HFFc6 (cell line): ENCODE results near the gene SGMS1. TPM values are rescaled to one million over a fixed set of nuclear protein-coding genes. Genes with fewer than 3 reads are reported as not detected.

Source experiments
- DNase-seq: peaks from one replicate; pipeline ENCODE4 v3.0.0-alpha.2; 2018
- H3K27ac Mint-ChIP-seq: 2 replicates; pipeline ENCODE4 v1.8.0; 2020; ENCODE audit warnings: mild to moderate bottlenecking, mixed read lengths
- H3K27me3 Mint-ChIP-seq: 2 replicates; pipeline ENCODE4 v1.8.0; 2021; ENCODE audit warnings: mild to moderate bottlenecking, moderate library complexity, mixed read lengths; ENCODE audit not compliant: insufficient read depth
- H3K36me3 Mint-ChIP-seq: 2 replicates; pipeline ENCODE4 v1.8.0; 2021; ENCODE audit warnings: low read depth, mixed read lengths
- H3K4me1 Mint-ChIP-seq: 2 replicates; pipeline ENCODE4 v1.8.0; 2020; ENCODE audit warnings: low read depth, mixed read lengths
- H3K4me3 Mint-ChIP-seq: 2 replicates; pipeline ENCODE4 v1.8.0; 2020; ENCODE audit warnings: mild to moderate bottlenecking, moderate library complexity, mixed read lengths
- H3K9me3 Mint-ChIP-seq: 2 replicates; pipeline ENCODE4 v1.8.0; 2020; ENCODE audit warnings: mild to moderate bottlenecking, mixed read lengths
- total RNA-seq, 6 experiments: library from RNA; stranded (reverse); fragmentation: NEBNext Ultra II Directional; extraction: Animal tissue kit (Norgen Biotek cat#: 25700); gene quantifications; 2 replicates in 1 of 6; 3 replicates in 5 of 6; pipeline ENCODE4 v1.2.3, GENCODE V29; 2021
- TF ChIP-seq, protein P1 (sequence below): fragments of 200-600 bp; sonication (generic); IDR thresholded peaks from 2 replicates; pipeline ENCODE4 v1.5.0; 2021; ENCODE audit warnings: antibody characterized with exemption, mild to moderate bottlenecking

SGMS1 gene
- total RNA-seq, 6 experiments from 2014 or later: 19.6 to 27.5 (median 24.6) TPM

DNA sequence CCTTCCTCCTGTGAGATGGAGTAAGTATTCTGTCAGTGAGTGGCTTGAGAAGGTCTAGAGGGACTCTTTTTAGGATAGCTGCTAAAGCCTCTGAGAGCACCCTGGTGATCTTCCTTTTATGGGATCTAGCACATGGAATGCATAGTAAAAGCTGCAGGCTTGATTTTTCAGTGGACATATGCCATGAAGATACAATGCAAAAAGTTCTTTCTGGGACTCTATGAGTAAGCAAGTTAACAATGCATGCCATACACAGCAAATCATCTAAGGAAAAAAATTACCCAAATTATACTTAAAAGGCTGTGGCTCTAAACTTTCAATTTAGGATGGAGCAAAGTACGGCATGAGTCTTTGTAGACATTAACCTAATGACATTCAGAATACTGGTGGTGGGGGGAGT is 154.5 kb downstream of the SGMS1 start:
- TF ChIP-seq, protein P1, sequence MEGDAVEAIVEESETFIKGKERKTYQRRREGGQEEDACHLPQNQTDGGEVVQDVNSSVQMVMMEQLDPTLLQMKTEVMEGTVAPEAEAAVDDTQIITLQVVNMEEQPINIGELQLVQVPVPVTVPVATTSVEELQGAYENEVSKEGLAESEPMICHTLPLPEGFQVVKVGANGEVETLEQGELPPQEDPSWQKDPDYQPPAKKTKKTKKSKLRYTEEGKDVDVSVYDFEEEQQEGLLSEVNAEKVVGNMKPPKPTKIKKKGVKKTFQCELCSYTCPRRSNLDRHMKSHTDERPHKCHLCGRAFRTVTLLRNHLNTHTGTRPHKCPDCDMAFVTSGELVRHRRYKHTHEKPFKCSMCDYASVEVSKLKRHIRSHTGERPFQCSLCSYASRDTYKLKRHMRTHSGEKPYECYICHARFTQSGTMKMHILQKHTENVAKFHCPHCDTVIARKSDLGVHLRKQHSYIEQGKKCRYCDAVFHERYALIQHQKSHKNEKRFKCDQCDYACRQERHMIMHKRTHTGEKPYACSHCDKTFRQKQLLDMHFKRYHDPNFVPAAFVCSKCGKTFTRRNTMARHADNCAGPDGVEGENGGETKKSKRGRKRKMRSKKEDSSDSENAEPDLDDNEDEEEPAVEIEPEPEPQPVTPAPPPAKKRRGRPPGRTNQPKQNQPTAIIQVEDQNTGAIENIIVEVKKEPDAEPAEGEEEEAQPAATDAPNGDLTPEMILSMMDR: no peak
- Mint-ChIP-seq H3K4me1 (peaks cover 37% of the 10 kb centered on the region), H3K27me3 (no peaks in the 10 kb centered on the region; the same call in 1 of the 2 replicates), H3K9me3 (no peaks in the 10 kb centered on the region), H3K36me3 (no peaks in the 10 kb centered on the region), H3K27ac (peak overlapping the region; percentile 57; the same call in 1 of the 2 replicates), H3K4me3 (peak overlapping the region; percentile 61)
- peak; percentile 58 for DNase-seq

DNA sequence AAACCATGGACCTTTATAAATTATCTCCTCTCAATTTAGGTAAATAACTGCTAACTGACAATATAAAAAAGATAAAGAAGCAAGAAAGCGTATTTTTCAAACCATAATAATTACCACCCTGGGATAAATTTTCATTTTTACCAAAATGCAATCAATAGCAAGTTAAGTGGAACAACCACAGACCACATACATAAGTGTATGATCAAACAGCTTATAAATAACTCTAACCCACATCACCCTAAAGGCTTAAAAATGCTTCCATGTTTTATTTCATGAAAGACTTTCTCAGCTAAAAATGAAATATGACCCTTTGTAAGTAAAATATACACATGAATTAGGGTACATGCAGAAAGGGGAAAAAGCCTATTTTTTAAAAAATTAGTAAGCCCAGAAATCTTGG is 156.5 kb downstream of the SGMS1 start:
- Mint-ChIP-seq H3K9me3 (no peaks in the 10 kb centered on the region), H3K4me1 (peaks cover 37% of the 10 kb centered on the region), H3K36me3 (no peaks in the 10 kb centered on the region), H3K4me3 (no peak overlapping the region), H3K27ac (no peak overlapping the region), H3K27me3 (no peaks in the 10 kb centered on the region; the same call in 1 of the 2 replicates)
- DNase-seq: no peak
- TF ChIP-seq, protein P1: no peak

DNA sequence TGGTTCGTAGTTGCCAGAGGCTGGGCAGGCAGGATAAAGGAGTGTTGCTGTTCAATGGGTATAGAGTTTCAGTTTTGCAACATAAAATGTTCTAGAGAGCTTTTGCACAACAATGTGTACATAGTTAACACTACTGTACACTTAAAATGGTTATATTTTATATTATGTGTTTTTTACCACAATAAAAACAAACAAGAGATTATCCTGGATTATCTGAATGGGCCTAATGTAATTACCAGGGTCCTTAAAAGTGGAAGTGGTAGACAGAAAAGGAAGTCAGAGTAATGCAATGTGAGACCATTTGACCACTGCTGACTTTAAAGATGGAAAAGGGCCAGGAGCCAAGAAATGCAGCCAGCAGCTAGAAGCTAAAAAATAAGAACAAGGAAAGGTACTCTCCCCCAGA is 159.7 kb downstream of the SGMS1 start:
- H3K36me3 Mint-ChIP-seq: peaks cover 7% of the 10 kb centered on the region
- no peaks in the 10 kb centered on the region for H3K9me3 Mint-ChIP-seq
- H3K4me1 Mint-ChIP-seq: peaks cover 9% of the 10 kb centered on the region
- TF ChIP-seq, protein P1: no peak
- no peak overlapping the region for H3K27ac Mint-ChIP-seq
- H3K27me3 Mint-ChIP-seq: no peaks in the 10 kb centered on the region
- no peak overlapping the region for H3K4me3 Mint-ChIP-seq
- DNase-seq: no peak

DNA sequence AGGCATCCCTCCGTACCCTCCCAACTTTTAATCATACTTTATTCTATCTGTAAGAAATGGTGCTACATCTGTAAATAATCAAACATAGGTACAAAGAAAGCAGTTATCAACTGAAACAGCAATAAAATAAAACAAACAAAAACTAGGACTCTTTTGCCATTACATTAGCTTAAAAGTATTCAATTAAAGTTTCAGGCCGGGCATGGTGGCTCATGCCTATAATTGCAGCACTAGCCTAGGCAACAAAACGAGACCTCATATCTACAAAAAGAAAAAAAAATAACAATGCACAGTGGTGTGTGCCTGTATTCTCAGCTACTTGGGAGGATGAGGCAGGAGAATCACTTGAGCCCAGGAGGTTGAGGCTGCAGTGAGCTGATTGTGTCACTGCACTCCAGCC is 161.9 kb downstream of the SGMS1 start:
- Mint-ChIP-seq H3K4me3 (no peak overlapping the region), H3K27ac (no peak overlapping the region), H3K9me3 (no peaks in the 10 kb centered on the region), H3K36me3 (peaks cover 7% of the 10 kb centered on the region), H3K4me1 (no peaks in the 10 kb centered on the region; the same call in 1 of the 2 replicates), H3K27me3 (no peaks in the 10 kb centered on the region)
- DNase-seq: no peak
- TF ChIP-seq, protein P1: no peak

GRCh38 chr10:50461123-50461522 is 162.6 kb downstream of the SGMS1 start:
- H3K9me3 Mint-ChIP-seq: no peaks in the 10 kb centered on the region
- H3K27ac Mint-ChIP-seq: no peak overlapping the region
- TF ChIP-seq, protein P1: no peak
- peaks cover 7% of the 10 kb centered on the region for H3K36me3 Mint-ChIP-seq
- no peaks in the 10 kb centered on the region; the same call in 1 of the 2 replicates for H3K4me1 Mint-ChIP-seq
- H3K27me3 Mint-ChIP-seq: no peaks in the 10 kb centered on the region
- H3K4me3 Mint-ChIP-seq: no peak overlapping the region
- no peak for DNase-seq

GRCh38 chr10:50456719-50457118 is 167.0 kb downstream of the SGMS1 start:
- Mint-ChIP-seq H3K36me3 (peaks cover 7% of the 10 kb centered on the region), H3K27me3 (no peaks in the 10 kb centered on the region), H3K4me3 (no peak overlapping the region), H3K4me1 (no peaks in the 10 kb centered on the region), H3K27ac (no peak overlapping the region), H3K9me3 (no peaks in the 10 kb centered on the region)
- TF ChIP-seq, protein P1: no peak
- no peak for DNase-seq
